ENCODE results near the gene ENTHD1. TPM values are rescaled to one million over a fixed set of nuclear protein-coding genes. Genes with fewer than 3 reads are reported as not detected.

ENTHD1 gene
- total and polyA plus RNA-seq, 2 experiments from 2014 or later: not detected

DNA sequence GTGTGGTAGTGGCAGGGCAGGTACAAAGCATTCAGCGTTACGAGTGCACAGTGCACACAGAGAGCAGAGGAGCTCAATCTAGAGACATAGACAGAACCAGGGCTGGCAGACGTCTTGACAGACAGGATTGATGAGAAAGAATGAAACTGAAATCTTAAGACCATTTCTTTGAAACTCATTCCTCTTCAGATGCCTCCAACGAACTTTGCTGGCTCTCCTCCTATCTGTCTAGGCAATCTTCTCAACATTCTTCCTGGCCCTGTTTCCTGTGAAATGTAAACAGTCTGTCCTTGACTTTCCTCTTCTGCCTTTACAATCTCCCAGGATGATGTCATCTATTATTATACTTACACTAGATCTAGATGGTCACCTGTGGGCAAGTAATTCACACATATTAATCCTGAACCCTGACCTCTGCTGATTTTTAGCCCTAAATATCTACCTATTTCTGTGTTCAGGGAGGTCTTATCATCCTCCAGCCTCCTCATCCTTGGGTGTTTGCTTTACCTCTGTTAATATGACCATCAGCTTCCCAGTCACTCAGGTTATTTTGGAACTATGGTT lies 119.5 kb downstream of the ENTHD1 start:
- DNase-seq (ENCODE audit: low read depth in 1 of 2, low spot score in 1 of 2): peak; percentile 1 to 3
- Histone ChIP-seq H3K4me3 (no peak overlapping the region), H3K27me3 (peaks cover 18% of the 10 kb centered on the region)

DNA sequence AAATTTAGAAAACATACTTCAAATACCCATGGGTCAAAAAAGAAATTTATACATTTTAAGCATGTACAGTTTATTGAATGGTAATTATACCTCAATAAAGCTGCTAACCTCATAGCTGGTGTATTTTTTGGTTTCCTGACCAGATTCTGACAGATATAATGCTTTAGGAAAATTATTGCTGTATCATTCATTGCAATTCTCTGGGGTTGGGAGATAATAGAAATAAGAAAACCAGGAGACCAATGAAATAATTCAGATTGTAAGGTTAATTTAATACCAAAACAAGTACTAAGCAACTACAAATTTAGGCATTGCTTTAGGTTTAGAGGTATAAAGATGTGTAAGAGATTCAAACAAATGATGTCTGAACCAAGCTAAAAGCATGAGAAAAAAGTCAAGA lies 120.1 kb downstream of the ENTHD1 start:
- no peak overlapping the region for H3K27ac ChIP-seq
- no peaks in the 10 kb centered on the region for H3K36me3 ChIP-seq
- H3K9me3 ChIP-seq (ENCODE audit: low read depth): no peaks in the 10 kb centered on the region
- no peak for DNase-seq (ENCODE audit: low read depth in 1 of 2, low spot score in 1 of 2)
- peaks cover 18% of the 10 kb centered on the region for H3K27me3 ChIP-seq
- H3K4me1 ChIP-seq (ENCODE audit: low read depth): no peaks in the 10 kb centered on the region
- no peak for TF ChIP-seq CTCF (IDR thresholded peaks at IDR 0.05; ENCODE audit: low read depth, low read length)
- no peak overlapping the region for H3K4me3 ChIP-seq

More for the DNA sequence above, 119.5 kb downstream of the ENTHD1 start:
- no peaks in the 10 kb centered on the region for H3K36me3 ChIP-seq
- no peak overlapping the region for H3K27ac ChIP-seq
- no peaks in the 10 kb centered on the region for H3K4me1 ChIP-seq (ENCODE audit: low read depth)
- H3K9me3 ChIP-seq (ENCODE audit: low read depth): no peaks in the 10 kb centered on the region
- no peak for TF ChIP-seq CTCF (IDR thresholded peaks at IDR 0.05; ENCODE audit: low read depth, low read length)

DNA sequence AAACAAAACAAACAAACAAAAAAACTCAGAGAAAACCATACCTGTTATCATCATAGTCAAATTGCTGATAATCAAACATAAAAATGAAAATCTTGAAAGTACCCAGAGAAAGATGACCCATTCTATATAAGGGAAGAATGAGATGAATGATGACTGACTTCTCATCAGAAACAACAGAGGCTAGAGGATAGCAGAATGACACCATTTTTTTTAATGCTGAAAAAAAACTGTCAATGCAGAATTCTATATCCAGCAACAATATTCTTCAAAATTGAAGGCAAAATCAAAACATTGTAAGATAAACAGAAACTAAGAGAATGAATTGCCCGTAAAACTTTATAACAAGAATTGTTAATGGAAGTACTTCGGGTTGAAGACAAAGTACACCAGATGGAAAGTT lies 122.1 kb downstream of the ENTHD1 start:
- H3K4me3 ChIP-seq: no peak overlapping the region
- no peak overlapping the region for H3K27ac ChIP-seq
- H3K36me3 ChIP-seq: no peaks in the 10 kb centered on the region
- peaks cover 10% of the 10 kb centered on the region for H3K27me3 ChIP-seq
- no peak for DNase-seq (ENCODE audit: low read depth in 1 of 2, low spot score in 1 of 2)
- H3K4me1 ChIP-seq (ENCODE audit: low read depth): no peaks in the 10 kb centered on the region
- no peaks in the 10 kb centered on the region for H3K9me3 ChIP-seq (ENCODE audit: low read depth)
- no peak for TF ChIP-seq CTCF (IDR thresholded peaks at IDR 0.05; ENCODE audit: low read depth, low read length)

GRCh38 chr22:39765661-39766060 lies 127.9 kb downstream of the ENTHD1 start:
- TF ChIP-seq CTCF (IDR thresholded peaks at IDR 0.05; ENCODE audit: low read depth, low read length): no peak
- no peak for DNase-seq (ENCODE audit: low read depth in 1 of 2, low spot score in 1 of 2)
- Histone ChIP-seq H3K27ac (no peak overlapping the region), H3K4me3 (no peak overlapping the region), H3K4me1 (ENCODE audit: low read depth) (no peaks in the 10 kb centered on the region), H3K36me3 (no peaks in the 10 kb centered on the region), H3K9me3 (ENCODE audit: low read depth) (no peaks in the 10 kb centered on the region), H3K27me3 (peaks cover 4% of the 10 kb centered on the region)

DNA sequence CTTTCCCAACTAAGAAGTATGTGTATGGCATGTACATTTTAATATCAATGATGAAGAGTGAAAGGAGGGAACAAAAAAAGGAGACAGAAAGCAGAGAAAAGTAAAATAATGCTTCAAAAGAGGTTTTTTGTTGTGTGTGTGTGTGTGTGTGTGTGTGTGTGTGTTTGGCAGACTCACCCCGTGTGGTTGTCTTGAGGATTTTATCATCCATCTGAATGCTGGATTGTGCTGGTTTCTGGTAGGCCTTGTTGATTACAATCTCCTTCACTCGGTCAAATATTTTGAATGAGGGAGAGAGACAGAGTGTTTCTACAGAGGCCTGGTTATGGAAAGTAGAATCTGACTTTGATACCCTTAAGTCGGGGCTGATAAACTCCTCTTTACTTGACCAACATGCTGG lies 128.5 kb downstream of the ENTHD1 start:
- H3K36me3 ChIP-seq: no peaks in the 10 kb centered on the region
- no peak overlapping the region for H3K27ac ChIP-seq
- no peak overlapping the region for H3K4me3 ChIP-seq
- peaks cover 7% of the 10 kb centered on the region for H3K27me3 ChIP-seq
- DNase-seq (ENCODE audit: low read depth in 1 of 2, low spot score in 1 of 2): no peak
- H3K9me3 ChIP-seq (ENCODE audit: low read depth): no peaks in the 10 kb centered on the region
- no peaks in the 10 kb centered on the region for H3K4me1 ChIP-seq (ENCODE audit: low read depth)
- no peak for TF ChIP-seq CTCF (IDR thresholded peaks at IDR 0.05; ENCODE audit: low read depth, low read length)

All from cardiac muscle cell (in vitro differentiated cells and primary cell).